PC-9 (cell line): Measurements from ENCODE around the gene ATP6V0B. TPM values are rescaled to one million over a fixed set of nuclear protein-coding genes. Genes with fewer than 3 reads are reported as not detected.

Experiments
- BruUV-seq: library from RNA; stranded (reverse); fragments of 400-500 nt; replicated peaks from 2 replicates; lab custom pipeline; 2021; lab: Mats Ljungman, UMichigan
- CTCF ChIA-PET: fragments of 300-600 bp; sonication (Branson Sonifier 250); formaldehyde crosslinking; loops from one replicate; lab custom pipeline; 2022; ENCODE audit warnings: antibody characterized with exemption; lab: Charles Lee
- POLR2A ChIA-PET: fragments of 300-600 bp; sonication (Branson Sonifier 250); formaldehyde crosslinking; loops from one replicate; lab custom pipeline; 2022; ENCODE audit warnings: antibody characterized with exemption; ENCODE audit not compliant: unreplicated experiment; lab: Charles Lee
- DNase-seq, 2 experiments: peaks; one replicate each; pipeline versions ENCODE4 v3.0.0 to v3.0.0-alpha.2; 2015 to 2022; ENCODE audit warnings: mixed read lengths in 1 of 2
- H2AFZ ChIP-seq: fragments of 200-600 bp; sonication (generic); 2 replicates; pipeline ENCODE4 v1.8.1; 2017; ENCODE audit warnings: antibody characterized with exemption
- H3F3A ChIP-seq: fragments of 200-600 bp; sonication (generic); 2 replicates; pipeline ENCODE4 v1.8.1; 2017; ENCODE audit warnings: antibody characterized with exemption, mild to moderate bottlenecking, low read depth; ENCODE audit not compliant: insufficient read depth
- H3K27ac ChIP-seq: fragments of 200-600 bp; sonication (generic); 2 replicates; pipeline ENCODE4 v1.6.1; 2016; ENCODE audit warnings: mixed run types
- H3K27me3 ChIP-seq: fragments of 200-600 bp; sonication (generic); 2 replicates; pipeline ENCODE4 v1.6.1; 2016; ENCODE audit warnings: low read depth, mixed run types; ENCODE audit not compliant: insufficient read depth
- H3K36me3 ChIP-seq: fragments of 200-600 bp; sonication (generic); 2 replicates; pipeline ENCODE4 v1.6.1; 2016; ENCODE audit warnings: low read depth, mixed run types
- H3K4me1 ChIP-seq: fragments of 200-600 bp; sonication (generic); replicated peaks from 2 replicates; pipeline ENCODE4 v1.6.1; 2016; ENCODE audit warnings: mixed run types; ENCODE audit not compliant: insufficient read depth
- H3K4me2 ChIP-seq: fragments of 200-600 bp; sonication (generic); 2 replicates; pipeline ENCODE4 v1.6.1; 2017; ENCODE audit warnings: mixed run types
- H3K4me3 ChIP-seq: fragments of 200-600 bp; sonication (generic); 2 replicates; pipeline ENCODE4 v1.6.1; 2016; ENCODE audit warnings: mixed run types
- H3K79me2 ChIP-seq: fragments of 200-600 bp; sonication (generic); 2 replicates; pipeline ENCODE4 v1.6.1; 2017; ENCODE audit warnings: low read depth, mixed run types
- H3K9me2 ChIP-seq: fragments of 200-600 bp; sonication (generic); 2 replicates; pipeline ENCODE4 v1.8.1; 2017; ENCODE audit warnings: mild to moderate bottlenecking; ENCODE audit not compliant: insufficient read depth
- H3K9me3 ChIP-seq: fragments of 200-600 bp; sonication (generic); 2 replicates; pipeline ENCODE4 v1.8.1; 2016; ENCODE audit warnings: low read depth; ENCODE audit not compliant: insufficient read depth
- H4K20me1 ChIP-seq: fragments of 200-600 bp; sonication (generic); 2 replicates; pipeline ENCODE4 v1.8.1; 2017; ENCODE audit not compliant: insufficient read depth
- EZH2 ChIP-seq: fragments of 200-600 bp; sonication (generic); IDR thresholded peaks from 2 replicates; pipeline ENCODE4 v1.8.0; 2017; ENCODE audit warnings: antibody characterized with exemption, low read depth
- intact Hi-C: fragments of 100-400 bp; cut with micrococcal nuclease; formaldehyde crosslinking; loops from one replicate; pipeline ENCODE4 v1.10.0; 2022; ENCODE audit not compliant: unreplicated experiment
- total RNA-seq: library from RNA; stranded (reverse); gene quantifications from 2 replicates; pipeline ENCODE4 v1.2.3, GENCODE V29; 2021
- TF ChIP-seq, protein P1 (sequence below): fragments of 200-600 bp; sonication (generic); conservative IDR thresholded peaks from 2 replicates; pipeline ENCODE4 v1.6.1; 2017; ENCODE audit warnings: mixed run types, antibody characterized with exemption, mild to moderate bottlenecking, moderate library complexity

Gene ATP6V0B
- total RNA-seq, 1 experiment from 2014 or later: 125 TPM

DNA sequence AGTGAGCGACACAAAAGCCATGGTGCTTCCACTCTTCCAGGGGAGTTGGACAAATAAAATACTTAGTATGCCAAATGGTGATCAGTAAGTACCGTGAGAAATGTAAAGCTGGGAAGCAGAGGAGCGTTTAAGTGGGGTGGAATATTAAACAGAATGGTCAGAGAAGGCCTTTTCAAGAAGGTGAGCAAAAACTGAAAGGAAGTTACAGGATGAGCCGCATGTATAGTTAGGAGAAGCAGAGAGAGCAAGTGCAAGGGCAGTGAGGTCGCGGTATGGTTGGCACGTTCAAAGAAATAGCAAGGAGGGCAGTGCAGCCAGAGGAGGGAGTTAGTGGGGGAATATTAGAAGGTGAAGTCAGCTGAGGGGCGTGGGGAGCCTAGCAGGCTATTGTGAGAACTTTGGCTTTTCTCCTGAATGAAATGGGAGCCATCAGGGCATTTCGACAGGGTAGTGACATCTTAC lies 748 bp upstream of the ATP6V0B start:
- BruUV-seq: no TSS peak
- CTCF ChIA-PET: interaction anchor here (1.2 kb wide), 1 partner anchor 70 kb away, joined by 3 read pairs; no protein-coding TSS in a partner anchor

DNA sequence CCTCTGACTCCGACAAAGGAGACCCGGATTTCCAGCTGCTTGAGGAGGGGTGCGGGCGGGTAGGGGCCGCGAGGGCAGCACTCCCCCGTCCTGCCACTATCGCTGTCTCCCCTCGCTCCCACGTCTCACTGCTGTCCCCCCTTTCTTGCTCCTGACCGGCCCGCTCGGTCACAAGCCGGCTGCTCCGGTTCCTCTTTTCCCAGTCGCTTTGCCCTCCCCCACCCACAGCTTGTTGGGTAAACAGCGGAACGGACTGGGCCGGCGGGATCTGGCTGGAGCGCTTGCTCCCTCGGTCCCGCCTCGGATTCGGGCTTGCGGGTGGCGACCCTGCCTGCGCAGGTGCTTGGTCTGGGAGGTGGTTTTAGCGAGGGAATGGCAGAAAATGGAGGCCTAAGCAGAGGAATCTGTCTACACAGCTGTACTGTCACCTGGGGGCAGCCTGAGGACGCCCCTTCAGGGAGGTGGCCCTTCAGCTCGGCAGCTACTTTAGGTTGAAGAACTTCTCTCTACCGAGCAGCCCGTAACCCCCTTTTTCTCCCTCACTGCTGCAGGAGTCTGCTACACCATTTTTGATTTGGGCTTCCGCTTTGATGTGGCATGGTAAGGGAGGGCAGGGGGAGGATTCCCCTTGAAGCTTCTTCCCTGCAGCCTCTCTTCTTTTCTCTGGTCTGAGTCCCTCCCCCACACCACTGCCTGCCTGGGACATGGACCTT lies 645 bp downstream of the ATP6V0B start:
- no peaks in the 10 kb centered on the region for H3K27me3 ChIP-seq
- POLR2A ChIA-PET: interaction anchor here (0.6 to 0.7 kb wide), 3 partner anchors 20 to 117 kb away, joined by 3 to 11 read pairs (median 9); no protein-coding TSS in a partner anchor
- peaks cover 51% of the 10 kb centered on the region for H3F3A ChIP-seq
- DNase-seq: no peak
- peaks cover 63% of the 10 kb centered on the region for H3K79me2 ChIP-seq
- H3K4me2 ChIP-seq: peak overlapping the region; percentile 95
- peak overlapping the region; percentile 80 for H2AFZ ChIP-seq
- H3K4me3 ChIP-seq: peak overlapping the region; percentile 67
- H4K20me1 ChIP-seq: peaks cover 9% of the 10 kb centered on the region; the same call in 1 of the 2 replicates
- H3K9me3 ChIP-seq: no peaks in the 10 kb centered on the region
- H3K36me3 ChIP-seq: peaks cover 22% of the 10 kb centered on the region
- H3K4me1 ChIP-seq: peaks cover 53% of the 10 kb centered on the region
- CTCF ChIA-PET: interaction anchor here (0.6 to 0.9 kb wide), 2 partner anchors 15 to 161 kb away, joined by 3 to 4 read pairs; no protein-coding TSS in a partner anchor
- BruUV-seq: TSS peak; percentile 36
- H3K27ac ChIP-seq: peak overlapping the region; percentile 23; the same call in 1 of the 2 replicates
- TF ChIP-seq, protein P1, sequence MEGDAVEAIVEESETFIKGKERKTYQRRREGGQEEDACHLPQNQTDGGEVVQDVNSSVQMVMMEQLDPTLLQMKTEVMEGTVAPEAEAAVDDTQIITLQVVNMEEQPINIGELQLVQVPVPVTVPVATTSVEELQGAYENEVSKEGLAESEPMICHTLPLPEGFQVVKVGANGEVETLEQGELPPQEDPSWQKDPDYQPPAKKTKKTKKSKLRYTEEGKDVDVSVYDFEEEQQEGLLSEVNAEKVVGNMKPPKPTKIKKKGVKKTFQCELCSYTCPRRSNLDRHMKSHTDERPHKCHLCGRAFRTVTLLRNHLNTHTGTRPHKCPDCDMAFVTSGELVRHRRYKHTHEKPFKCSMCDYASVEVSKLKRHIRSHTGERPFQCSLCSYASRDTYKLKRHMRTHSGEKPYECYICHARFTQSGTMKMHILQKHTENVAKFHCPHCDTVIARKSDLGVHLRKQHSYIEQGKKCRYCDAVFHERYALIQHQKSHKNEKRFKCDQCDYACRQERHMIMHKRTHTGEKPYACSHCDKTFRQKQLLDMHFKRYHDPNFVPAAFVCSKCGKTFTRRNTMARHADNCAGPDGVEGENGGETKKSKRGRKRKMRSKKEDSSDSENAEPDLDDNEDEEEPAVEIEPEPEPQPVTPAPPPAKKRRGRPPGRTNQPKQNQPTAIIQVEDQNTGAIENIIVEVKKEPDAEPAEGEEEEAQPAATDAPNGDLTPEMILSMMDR: no peak
- TF ChIP-seq EZH2: no peak
- H3K9me2 ChIP-seq: no peaks in the 10 kb centered on the region
- intact Hi-C loops: loop anchor here (10.0 kb wide), 1 partner anchor 271 kb away; the partner anchor contains the start of gene ST3GAL3

More for the DNA sequence above, 748 bp upstream of the ATP6V0B start:
- Histone ChIP-seq H3K79me2 (peaks cover 59% of the 10 kb centered on the region), H3K4me3 (peak overlapping the region; percentile 67), H3F3A (peaks cover 48% of the 10 kb centered on the region), H3K27ac (peak overlapping the region; percentile 38), H2AFZ (peak overlapping the region; percentile 80), H4K20me1 (peaks cover 9% of the 10 kb centered on the region; the same call in 1 of the 2 replicates), H3K4me2 (peak overlapping the region; percentile 95), H3K36me3 (peaks cover 22% of the 10 kb centered on the region), H3K9me3 (no peaks in the 10 kb centered on the region), H3K27me3 (no peaks in the 10 kb centered on the region), H3K9me2 (no peaks in the 10 kb centered on the region), H3K4me1 (peaks cover 46% of the 10 kb centered on the region)
- no peak for TF ChIP-seq EZH2
- TF ChIP-seq, protein P1: no peak
- POLR2A ChIA-PET: interaction anchor here (0.6 kb wide), 1 partner anchor 15 kb away, joined by 4 read pairs; no protein-coding TSS in a partner anchor
- intact Hi-C loops: loop anchor here (1.0 to 10.0 kb wide), 2 partner anchors 116 to 269 kb away; partner anchors contain the start of gene ST3GAL3
- no peak for DNase-seq

DNA sequence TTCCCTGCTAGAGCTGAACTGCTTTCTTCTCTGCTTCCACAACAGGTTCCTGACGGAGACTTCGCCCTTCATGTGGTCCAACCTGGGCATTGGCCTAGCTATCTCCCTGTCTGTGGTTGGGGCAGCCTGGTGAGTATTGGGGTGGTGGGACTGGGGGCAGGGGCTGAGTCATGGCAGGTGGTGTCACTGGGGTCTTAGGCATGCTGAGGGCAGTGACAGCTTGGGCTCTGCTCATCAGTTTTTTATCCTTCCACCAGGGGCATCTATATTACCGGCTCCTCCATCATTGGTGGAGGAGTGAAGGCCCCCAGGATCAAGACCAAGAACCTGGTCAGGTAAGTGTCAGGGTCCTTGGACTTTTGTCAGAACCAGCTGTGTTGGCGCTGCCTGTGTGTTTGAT lies 1.3 kb downstream of the ATP6V0B start:
- ChIA-PET CTCF (interaction anchor here (0.6 kb wide), 1 partner anchor 161 kb away, joined by 4 read pairs; no protein-coding TSS in a partner anchor), POLR2A (no interaction called here)
- H3K79me2 ChIP-seq: peaks cover 63% of the 10 kb centered on the region
- H3K9me2 ChIP-seq: no peaks in the 10 kb centered on the region
- TF ChIP-seq, protein P1: no peak
- no peak for TF ChIP-seq EZH2
- H3K36me3 ChIP-seq: peaks cover 22% of the 10 kb centered on the region
- intact Hi-C loops: loop anchor here (10.0 kb wide), 1 partner anchor 271 kb away; the partner anchor contains the start of gene ST3GAL3
- no TSS peak for BruUV-seq
- peaks cover 54% of the 10 kb centered on the region for H3K4me1 ChIP-seq
- no peaks in the 10 kb centered on the region for H3K9me3 ChIP-seq
- peak overlapping the region; percentile 95 for H3K4me2 ChIP-seq
- H3K4me3 ChIP-seq: peak overlapping the region; percentile 67
- H3F3A ChIP-seq: peaks cover 55% of the 10 kb centered on the region
- no peak overlapping the region for H2AFZ ChIP-seq
- DNase-seq: no peak
- peaks cover 9% of the 10 kb centered on the region; the same call in 1 of the 2 replicates for H4K20me1 ChIP-seq
- H3K27me3 ChIP-seq: no peaks in the 10 kb centered on the region
- H3K27ac ChIP-seq: no peak overlapping the region
